Fibroblast of lung (primary cell): Measurements from ENCODE around the gene MMD.

Experiments used
- EZH2 ChIP-seq: IDR thresholded peaks from 2 replicates; pipeline ENCODE4 v1.5.1; 2012; ENCODE audit warnings: low read length, control low read depth, mild to moderate bottlenecking; ENCODE audit errors: missing control alignments
- TF ChIP-seq, protein P1 (sequence below), 2 donors: IDR thresholded peaks in 1 of 2; conservative IDR thresholded peaks in 1 of 2; 1 replicate in 1 of 2; 2 replicates in 1 of 2; pipeline ENCODE4 v1.5.1; 2011 to 2012; ENCODE audit warnings: low read length in 2 of 2, control low read depth in 1 of 2, inconsistent platforms in 1 of 2, low read depth in 1 of 2, mild to moderate bottlenecking in 1 of 2

DNA sequence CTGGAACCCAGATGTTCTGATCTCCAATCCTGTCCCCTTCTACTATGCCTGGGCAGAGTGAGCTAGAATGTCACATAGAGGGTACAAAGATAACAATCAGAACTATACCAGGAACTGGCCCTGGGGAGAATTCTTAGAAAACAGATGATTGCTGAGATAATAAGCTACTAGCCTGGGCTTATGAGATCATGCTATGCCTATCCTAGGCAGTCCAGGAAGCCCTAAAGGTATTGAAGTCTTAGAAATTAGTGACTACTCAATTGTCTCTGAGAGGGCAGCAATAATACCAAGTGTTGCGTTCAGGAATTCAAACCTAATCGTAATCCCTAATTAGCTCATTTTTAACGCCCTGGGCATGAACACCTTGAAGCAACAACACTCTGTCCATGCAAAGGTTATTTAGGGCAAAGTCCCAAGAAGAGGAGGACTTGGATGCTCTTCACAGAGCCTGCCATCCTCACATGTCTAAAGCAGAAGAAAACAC is 77.1 kb downstream of the MMD start:
- TF ChIP-seq, protein P1, sequence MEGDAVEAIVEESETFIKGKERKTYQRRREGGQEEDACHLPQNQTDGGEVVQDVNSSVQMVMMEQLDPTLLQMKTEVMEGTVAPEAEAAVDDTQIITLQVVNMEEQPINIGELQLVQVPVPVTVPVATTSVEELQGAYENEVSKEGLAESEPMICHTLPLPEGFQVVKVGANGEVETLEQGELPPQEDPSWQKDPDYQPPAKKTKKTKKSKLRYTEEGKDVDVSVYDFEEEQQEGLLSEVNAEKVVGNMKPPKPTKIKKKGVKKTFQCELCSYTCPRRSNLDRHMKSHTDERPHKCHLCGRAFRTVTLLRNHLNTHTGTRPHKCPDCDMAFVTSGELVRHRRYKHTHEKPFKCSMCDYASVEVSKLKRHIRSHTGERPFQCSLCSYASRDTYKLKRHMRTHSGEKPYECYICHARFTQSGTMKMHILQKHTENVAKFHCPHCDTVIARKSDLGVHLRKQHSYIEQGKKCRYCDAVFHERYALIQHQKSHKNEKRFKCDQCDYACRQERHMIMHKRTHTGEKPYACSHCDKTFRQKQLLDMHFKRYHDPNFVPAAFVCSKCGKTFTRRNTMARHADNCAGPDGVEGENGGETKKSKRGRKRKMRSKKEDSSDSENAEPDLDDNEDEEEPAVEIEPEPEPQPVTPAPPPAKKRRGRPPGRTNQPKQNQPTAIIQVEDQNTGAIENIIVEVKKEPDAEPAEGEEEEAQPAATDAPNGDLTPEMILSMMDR (conservative IDR thresholded peaks at IDR 0.05 in 1 of 2, IDR thresholded peaks at IDR 0.05 in 1 of 2; ENCODE audit: low read depth in 1 of 2, low read length in 2 of 2), result no peak
- no peak for TF ChIP-seq EZH2
